ENCODE results near the gene SRPK3. TPM values are rescaled to one million over a fixed set of nuclear protein-coding genes. Genes with fewer than 3 reads are reported as not detected.

The SRPK3 gene
- total RNA-seq, 1 experiment from 2014 or later: 0.14 TPM

- intact Hi-C loops (cut with micrococcal nuclease; ENCODE audit: unreplicated experiment): no loop called here
These were observed 43.9 kb upstream of the SRPK3 start for GRCh38 chrX:153736871-153737441.

GRCh38 chrX:153738056-153738605 is 42.7 kb upstream of the SRPK3 start:
- no peak for DNase-seq

More at GRCh38 chrX:153736871-153737441, 43.9 kb upstream of the SRPK3 start:
- H3K4me3 Mint-ChIP-seq (ENCODE audit: low read depth, unreplicated experiment): no peak overlapping the region
- CTCF ChIA-PET: interaction anchor here (0.6 to 0.9 kb wide), 2 partner anchors 13 to 97 kb away, joined by 3 read pairs; partner anchors contain the start of gene BCAP31
- no peak for TF ChIP-seq CTCF (IDR thresholded peaks at IDR 0.05; ENCODE audit: unreplicated experiment)
- H3K27ac Mint-ChIP-seq (ENCODE audit: unreplicated experiment): no peak overlapping the region
- H3K9me3 Mint-ChIP-seq (ENCODE audit: low read depth, unreplicated experiment): no peaks in the 10 kb centered on the region
- H3K36me3 Mint-ChIP-seq (ENCODE audit: insufficient read depth, unreplicated experiment): peaks cover 3% of the 10 kb centered on the region
- BruUV-seq (replicated peaks): no TSS peak
- no peak for DNase-seq
- no peaks in the 10 kb centered on the region for H3K27me3 Mint-ChIP-seq (ENCODE audit: unreplicated experiment)
- no peaks in the 10 kb centered on the region for H3K4me1 Mint-ChIP-seq (ENCODE audit: low read depth, unreplicated experiment)

GRCh38 chrX:153739754-153740486 is 40.9 kb upstream of the SRPK3 start:
- BruUV-seq (replicated peaks): no TSS peak
- H3K36me3 Mint-ChIP-seq (ENCODE audit: insufficient read depth, unreplicated experiment): no peaks in the 10 kb centered on the region
- no peaks in the 10 kb centered on the region for H3K27me3 Mint-ChIP-seq (ENCODE audit: unreplicated experiment)
- DNase-seq: no peak
- H3K27ac Mint-ChIP-seq (ENCODE audit: unreplicated experiment): no peak overlapping the region
- H3K4me3 Mint-ChIP-seq (ENCODE audit: low read depth, unreplicated experiment): no peak overlapping the region
- no peak for TF ChIP-seq CTCF (IDR thresholded peaks at IDR 0.05; ENCODE audit: unreplicated experiment)
- H3K4me1 Mint-ChIP-seq (ENCODE audit: low read depth, unreplicated experiment): no peaks in the 10 kb centered on the region
- H3K9me3 Mint-ChIP-seq (ENCODE audit: low read depth, unreplicated experiment): no peaks in the 10 kb centered on the region
- intact Hi-C loops (cut with micrococcal nuclease; ENCODE audit: unreplicated experiment): no loop called here
- CTCF ChIA-PET: no interaction called here

More at GRCh38 chrX:153738056-153738605, 42.7 kb upstream of the SRPK3 start:
- H3K27me3 Mint-ChIP-seq (ENCODE audit: unreplicated experiment): no peaks in the 10 kb centered on the region
- H3K4me3 Mint-ChIP-seq (ENCODE audit: low read depth, unreplicated experiment): no peak overlapping the region
- no peaks in the 10 kb centered on the region for H3K36me3 Mint-ChIP-seq (ENCODE audit: insufficient read depth, unreplicated experiment)
- intact Hi-C loops (cut with micrococcal nuclease; ENCODE audit: unreplicated experiment): no loop called here
- no TSS peak for BruUV-seq (replicated peaks)
- CTCF ChIA-PET: no interaction called here
- TF ChIP-seq CTCF (IDR thresholded peaks at IDR 0.05; ENCODE audit: unreplicated experiment): no peak
- no peak overlapping the region for H3K27ac Mint-ChIP-seq (ENCODE audit: unreplicated experiment)
- no peaks in the 10 kb centered on the region for H3K9me3 Mint-ChIP-seq (ENCODE audit: low read depth, unreplicated experiment)
- H3K4me1 Mint-ChIP-seq (ENCODE audit: low read depth, unreplicated experiment): no peaks in the 10 kb centered on the region

GRCh38 chrX:153740631-153741222 is 40.1 kb upstream of the SRPK3 start:
- CTCF ChIA-PET: no interaction called here
- Mint-ChIP-seq H3K27me3 (ENCODE audit: unreplicated experiment) (no peaks in the 10 kb centered on the region), H3K36me3 (ENCODE audit: insufficient read depth, unreplicated experiment) (no peaks in the 10 kb centered on the region), H3K9me3 (ENCODE audit: low read depth, unreplicated experiment) (no peaks in the 10 kb centered on the region), H3K4me1 (ENCODE audit: low read depth, unreplicated experiment) (no peaks in the 10 kb centered on the region), H3K27ac (ENCODE audit: unreplicated experiment) (no peak overlapping the region), H3K4me3 (ENCODE audit: low read depth, unreplicated experiment) (no peak overlapping the region)
- no peak for DNase-seq
- TF ChIP-seq CTCF (IDR thresholded peaks at IDR 0.05; ENCODE audit: unreplicated experiment): no peak
- intact Hi-C loops (cut with micrococcal nuclease; ENCODE audit: unreplicated experiment): no loop called here
- no TSS peak for BruUV-seq (replicated peaks)
